ENCODE results near the gene ST8SIA1.

- TF ChIP-seq POLR2A (IDR thresholded peaks at IDR 0.05) = no peak
- TF ChIP-seq, protein P1, sequence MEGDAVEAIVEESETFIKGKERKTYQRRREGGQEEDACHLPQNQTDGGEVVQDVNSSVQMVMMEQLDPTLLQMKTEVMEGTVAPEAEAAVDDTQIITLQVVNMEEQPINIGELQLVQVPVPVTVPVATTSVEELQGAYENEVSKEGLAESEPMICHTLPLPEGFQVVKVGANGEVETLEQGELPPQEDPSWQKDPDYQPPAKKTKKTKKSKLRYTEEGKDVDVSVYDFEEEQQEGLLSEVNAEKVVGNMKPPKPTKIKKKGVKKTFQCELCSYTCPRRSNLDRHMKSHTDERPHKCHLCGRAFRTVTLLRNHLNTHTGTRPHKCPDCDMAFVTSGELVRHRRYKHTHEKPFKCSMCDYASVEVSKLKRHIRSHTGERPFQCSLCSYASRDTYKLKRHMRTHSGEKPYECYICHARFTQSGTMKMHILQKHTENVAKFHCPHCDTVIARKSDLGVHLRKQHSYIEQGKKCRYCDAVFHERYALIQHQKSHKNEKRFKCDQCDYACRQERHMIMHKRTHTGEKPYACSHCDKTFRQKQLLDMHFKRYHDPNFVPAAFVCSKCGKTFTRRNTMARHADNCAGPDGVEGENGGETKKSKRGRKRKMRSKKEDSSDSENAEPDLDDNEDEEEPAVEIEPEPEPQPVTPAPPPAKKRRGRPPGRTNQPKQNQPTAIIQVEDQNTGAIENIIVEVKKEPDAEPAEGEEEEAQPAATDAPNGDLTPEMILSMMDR (IDR thresholded peaks at IDR 0.05) = no peak
These were observed 77.4 kb downstream of the ST8SIA1 start for GRCh38 chr12:22257100-22257499.

All from lower leg skin (tissue), 3 donors.